Liver (tissue), 9 donors: ENCODE results near the gene DPH5. TPM values are rescaled to one million over a fixed set of nuclear protein-coding genes. Genes with fewer than 3 reads are reported as not detected.

Source experiments
- DNase-seq: peaks from one replicate; pipeline ENCODE4 v3.0.0-alpha.2; 2017; ENCODE audit warnings: low spot score
- H3K27ac ChIP-seq, 2 donors: one replicate each; pipeline ENCODE4 v1.7.0; 2013; ENCODE audit warnings: inconsistent platforms in 2 of 2, low read length in 2 of 2, control low read depth in 1 of 2, low read depth in 1 of 2, mild to moderate bottlenecking in 1 of 2
- H3K27me3 ChIP-seq, 4 donors: one replicate each; pipeline versions ENCODE4 v1.6.1 to v1.7.0; 2013; ENCODE audit warnings: low read length in 3 of 4, inconsistent platforms in 1 of 4, mild to moderate bottlenecking in 1 of 4, moderate library complexity in 1 of 4; ENCODE audit not compliant: control insufficient read depth in 4 of 4, insufficient read depth in 4 of 4
- H3K36me3 ChIP-seq, 4 donors: one replicate each; pipeline versions ENCODE4 v1.6.1 to v1.7.0; 2013; ENCODE audit warnings: low read length in 3 of 4, mild to moderate bottlenecking in 3 of 4, low read depth in 1 of 4, moderate library complexity in 1 of 4; ENCODE audit not compliant: control insufficient read depth in 4 of 4, insufficient read depth in 3 of 4
- H3K4me1 ChIP-seq, 4 donors: one replicate each; pipeline versions ENCODE4 v1.6.1 to v1.7.0; 2013; ENCODE audit warnings: low read length in 3 of 4, mild to moderate bottlenecking in 3 of 4, moderate library complexity in 1 of 4; ENCODE audit not compliant: control insufficient read depth in 4 of 4, insufficient read depth in 4 of 4
- H3K4me3 ChIP-seq, 3 donors: one replicate each; pipeline versions ENCODE4 v1.6.1 to v1.7.0; 2013; ENCODE audit warnings: low read length in 3 of 3, control low read depth in 1 of 3, low read depth in 1 of 3, mild to moderate bottlenecking in 1 of 3
- H3K9ac ChIP-seq, 2 donors: one replicate each; pipeline ENCODE4 v1.7.0; 2013; ENCODE audit warnings: low read length in 2 of 2, mild to moderate bottlenecking in 2 of 2, moderate library complexity in 2 of 2, control low read depth in 1 of 2, low read depth in 1 of 2
- H3K9me3 ChIP-seq, 4 donors: one replicate each; pipeline versions ENCODE4 v1.6.1 to v1.7.0; 2013; ENCODE audit warnings: low read length in 3 of 4; ENCODE audit not compliant: control insufficient read depth in 4 of 4
- ATF3 ChIP-seq: IDR thresholded peaks from 2 replicates; pipeline ENCODE4 v1.6.1; 2016; ENCODE audit warnings: antibody characterized with exemption
- CTCF ChIP-seq: fragments of 150-350 bp; IDR thresholded peaks from 2 replicates; pipeline ENCODE4 v1.5.1; 2017; ENCODE audit warnings: improper control_type of control experiment, low read depth, low read length; ENCODE audit not compliant: missing input control
- EGR1 ChIP-seq, 2 donors: IDR thresholded peaks; 2 replicates each; pipeline ENCODE4 v1.6.1; 2016 to 2018; ENCODE audit warnings: antibody characterized with exemption in 2 of 2, low read depth in 2 of 2
- FOXA1 ChIP-seq: IDR thresholded peaks from 2 replicates; pipeline ENCODE4 v1.6.1; 2016; ENCODE audit warnings: antibody characterized with exemption
- FOXA2 ChIP-seq: IDR thresholded peaks from 2 replicates; pipeline ENCODE4 v1.6.1; 2016; ENCODE audit warnings: antibody characterized with exemption
- GABPA ChIP-seq, 2 donors: IDR thresholded peaks in 1 of 2; conservative IDR thresholded peaks in 1 of 2; 2 replicates each; pipeline ENCODE4 v1.6.1; 2016; ENCODE audit warnings: antibody characterized with exemption in 2 of 2, mild to moderate bottlenecking in 1 of 2, moderate library complexity in 1 of 2
- HNF4A ChIP-seq, 2 donors: conservative IDR thresholded peaks; 2 replicates each; pipeline ENCODE4 v1.6.1; 2016; ENCODE audit warnings: antibody characterized with exemption in 2 of 2, mild to moderate bottlenecking in 2 of 2
- HNF4G ChIP-seq: IDR thresholded peaks from 2 replicates; pipeline ENCODE4 v1.6.1; 2016; ENCODE audit warnings: antibody characterized with exemption
- JUND ChIP-seq, 2 donors: IDR thresholded peaks; 2 replicates each; pipeline ENCODE4 v1.6.1; 2016; ENCODE audit warnings: antibody characterized with exemption in 2 of 2
- MAX ChIP-seq: IDR thresholded peaks from 2 replicates; pipeline ENCODE4 v1.6.1; 2016; ENCODE audit warnings: antibody characterized with exemption
- NR2F2 ChIP-seq: IDR thresholded peaks from 2 replicates; pipeline ENCODE4 v1.6.1; 2016; ENCODE audit warnings: antibody characterized with exemption
- RAD21 ChIP-seq, 2 donors: IDR thresholded peaks; 2 replicates each; pipeline ENCODE4 v1.6.1; 2016; ENCODE audit warnings: antibody characterized with exemption in 2 of 2, mild to moderate bottlenecking in 2 of 2
- REST ChIP-seq: IDR thresholded peaks from 2 replicates; pipeline ENCODE4 v1.6.1; 2016; ENCODE audit warnings: antibody characterized with exemption, mild to moderate bottlenecking
- RXRA ChIP-seq, 2 donors: IDR thresholded peaks; 2 replicates each; pipeline ENCODE4 v1.6.1; 2017 to 2018; ENCODE audit warnings: antibody characterized with exemption in 2 of 2, mild to moderate bottlenecking in 1 of 2
- SP1 ChIP-seq: IDR thresholded peaks from 2 replicates; pipeline ENCODE4 v1.6.1; 2018; ENCODE audit warnings: antibody characterized with exemption, mild to moderate bottlenecking
- TAF1 ChIP-seq: conservative IDR thresholded peaks from 2 replicates; pipeline ENCODE4 v1.6.1; 2016; ENCODE audit warnings: antibody characterized with exemption, mild to moderate bottlenecking
- YY1 ChIP-seq: IDR thresholded peaks from 2 replicates; pipeline ENCODE4 v1.6.1; 2016; ENCODE audit warnings: antibody characterized with exemption, mild to moderate bottlenecking
- ZBTB33 ChIP-seq: IDR thresholded peaks from 2 replicates; pipeline ENCODE4 v1.6.1; 2016; ENCODE audit warnings: antibody characterized with exemption
- WGBS: extraction: QIAGEN DNeasy Blood & Tissue Kit; methylation state at CpG from one replicate; pipeline ENCODE4 v1.1.7; 2013; 5-methylcytosine and 5-hydroxymethylcytosine counted together
- polyA plus RNA-seq, 2 donors: library from polyadenylated mRNA; stranded (reverse) in 1 of 2; unstranded in 1 of 2; fragments of 200-250 nt in 1 of 2; fragments of >200 nt in 1 of 2; fragmentation: Nextera tagmentation in 1 of 2; extraction: Ambion mirVana in 1 of 2; gene quantifications; one replicate each; pipeline versions ENCODE4 v1.2.1 to v1.2.3, GENCODE V29; 2013 to 2015
- total RNA-seq, 2 donors: library from RNA; depleted of rRNA; stranded (reverse); fragments of >200 nt; gene quantifications; one replicate each; pipeline ENCODE4 v1.2.3, GENCODE V29; 2014
- donor health status: healthy.
- donor health status: healthy.
- donor health status: healthy.
- donor health status: healthy.
- donor health status: healthy.

Gene DPH5
- total RNA-seq = 10 to 100 TPM; 12.9 to 14.3 TPM
- 10 to 100 TPM; 15.2 to 16.3 TPM for polyA plus RNA-seq

GRCh38 chr1:101025657-101026429 is at the start of gene DPH5:
DPH5 (minus strand) TSS chr1:101025784; CDS start chr1:101025443, 341 bp downstream.
- under 1% methylated on average over 37 of the region's 37 CpGs for WGBS
- Histone ChIP-seq H3K9me3 (no peaks in the 10 kb centered on the region), H3K4me1 (peaks cover 4 to 19% (median 16%) of the 10 kb centered on the region in 4 donors), H3K27me3 (no peaks in the 10 kb centered on the region), H3K9ac (peak within 1 kb of the TSS; percentile 84 to 91), H3K27ac (peak within 1 kb of the TSS; percentile 89 to 90), H3K36me3 (peaks cover 0 to 3% (median 0%) of the 10 kb centered on the region in 4 donors), H3K4me3 (peak within 1 kb of the TSS; percentile 65 to 92 (median 92))
- DNase-seq = peak; percentile 84
- TF ChIP-seq HNF4A (conservative IDR thresholded peaks at IDR 0.05) = peak; percentile 25 to 47
- TF ChIP-seq SP1 = peak; percentile 48
- peak; percentile 76 for TF ChIP-seq TAF1
- TF ChIP-seq MAX = peak; percentile 96
- peak; percentile 50 to 64 for TF ChIP-seq RAD21 (IDR thresholded peaks at IDR 0.05)
- peak; percentile 35 for TF ChIP-seq REST
- peak in 1 of 2 donors; percentile 22 for TF ChIP-seq JUND (IDR thresholded peaks at IDR 0.05)
- peak; percentile 83 for TF ChIP-seq ZBTB33
- TF ChIP-seq GABPA (IDR thresholded peaks at IDR 0.05 in 1 of 2, conservative IDR thresholded peaks at IDR 0.05 in 1 of 2) = peak in 1 of 2 donors; percentile 43
- TF ChIP-seq RXRA (IDR thresholded peaks at IDR 0.05) = peak; percentile 43 to 69
- TF ChIP-seq YY1 = peak; percentile 88
- TF ChIP-seq NR2F2 = peak; percentile 46
- TF ChIP-seq FOXA2 = no peak
- TF ChIP-seq CTCF = no peak
- peak; percentile 27 to 32 for TF ChIP-seq EGR1 (IDR thresholded peaks at IDR 0.05; ENCODE audit: low read depth in 2 of 2)
- TF ChIP-seq FOXA1 = no peak
- TF ChIP-seq ATF3 = peak; percentile 21
- no peak for TF ChIP-seq HNF4G
